B cell (primary cell): ENCODE measurements around the gene PDE11A. TPM values are rescaled to one million over a fixed set of nuclear protein-coding genes. Genes with fewer than 3 reads are reported as not detected.

Experiments used
- ATAC-seq: fragments of 200-7000 bp; cut with Tn5 transposase; one replicate; pipeline ENCODE4 v1.10.0; 2021; ENCODE audit warnings: low read depth, mild to moderate bottlenecking, moderate number of reproducible peaks, moderate library complexity
- CTCF ChIA-PET: fragments of 350-600 bp; sonication (Branson Sonifier 250); formaldehyde crosslinking; loops from one replicate; lab custom pipeline; 2021; ENCODE audit warnings: antibody characterized with exemption, inconsistent platforms; lab: Charles Lee
- POLR2A ChIA-PET: fragments of 350-600 bp; sonication (Branson Sonifier 250); formaldehyde crosslinking; loops from one replicate; lab custom pipeline; 2021; ENCODE audit warnings: antibody characterized with exemption; lab: Charles Lee
- DNase-seq: peaks from one replicate; pipeline ENCODE4 v3.0.0; 2013
- H2AFZ ChIP-seq: 2 replicates; pipeline ENCODE4 v1.6.1; 2012; ENCODE audit warnings: mild to moderate bottlenecking, low read depth, low read length; ENCODE audit not compliant: insufficient read depth, poor library complexity, severe bottlenecking
- H3K27ac ChIP-seq, 2 donors: 1 replicate in 1 of 2; 2 replicates in 1 of 2; pipeline ENCODE4 v1.5.1; 2012 to 2013; ENCODE audit warnings: low read length in 2 of 2, mild to moderate bottlenecking in 2 of 2, moderate library complexity in 1 of 2
- H3K27me3 ChIP-seq, 4 experiments: fragments of 200-600 bp in 1 of 4; sonication (generic) in 1 of 4; replicated peaks in 1 of 4; 1 replicate in 2 of 4; 2 replicates in 2 of 4; pipeline versions ENCODE4 v1.6.1 to v1.7.0; 2013 to 2016; ENCODE audit warnings: low read length in 3 of 4, mild to moderate bottlenecking in 2 of 4, mixed read lengths in 1 of 4, moderate library complexity in 1 of 4; ENCODE audit not compliant: insufficient read depth in 4 of 4, control insufficient read depth in 3 of 4; ENCODE audit errors: control extremely low read depth in 1 of 4
- H3K36me3 ChIP-seq, 2 experiments: replicated peaks in 1 of 2; 1 replicate in 1 of 2; 2 replicates in 1 of 2; pipeline versions ENCODE4 v1.6.1 to v1.7.1; 2013; ENCODE audit warnings: low read length in 1 of 2; ENCODE audit not compliant: insufficient read depth in 2 of 2, control insufficient read depth in 1 of 2; ENCODE audit errors: control extremely low read depth in 1 of 2, extremely low read depth in 1 of 2
- H3K4me1 ChIP-seq, 2 donors: fragments of 200-600 bp in 1 of 2; sonication (generic) in 1 of 2; 1 replicate in 1 of 2; 2 replicates in 1 of 2; pipeline versions ENCODE4 v1.5.1 to v1.6.1; 2013 to 2017; ENCODE audit warnings: low read length in 2 of 2; ENCODE audit not compliant: control insufficient read depth in 2 of 2, insufficient read depth in 2 of 2
- H3K4me2 ChIP-seq: replicated peaks from 2 replicates; pipeline ENCODE3; 2012; ENCODE audit warnings: mild to moderate bottlenecking, low read depth, low read length; ENCODE audit not compliant: poor library complexity, severe bottlenecking
- H3K4me3 ChIP-seq, 5 experiments: fragments of 200-600 bp in 1 of 5; sonication (generic) in 1 of 5; 1 replicate in 3 of 5; 2 replicates in 2 of 5; pipeline versions ENCODE4 v1.5.1 to v1.7.0; 2011 to 2016; ENCODE audit warnings: low read length in 4 of 5, mild to moderate bottlenecking in 4 of 5, low read depth in 2 of 5, control low read depth in 1 of 5, moderate library complexity in 1 of 5; ENCODE audit not compliant: insufficient read depth in 1 of 5; ENCODE audit errors: control extremely low read depth in 1 of 5, extremely low read depth in 1 of 5
- H3K79me2 ChIP-seq: fragments of 200-600 bp; sonication (generic); one replicate; pipeline ENCODE4 v1.6.0; 2016; ENCODE audit warnings: low read length; ENCODE audit not compliant: control insufficient read depth, insufficient read depth
- H3K9ac ChIP-seq: fragments of 200-600 bp; sonication (generic); 2 replicates; pipeline ENCODE4 v1.6.1; 2017; ENCODE audit warnings: mild to moderate bottlenecking, low read length, moderate library complexity
- H3K9me3 ChIP-seq, 3 donors: one replicate each; pipeline versions ENCODE4 v1.6.1 to v1.7.1; 2013; ENCODE audit warnings: low read length in 2 of 3; ENCODE audit not compliant: control insufficient read depth in 2 of 3, insufficient read depth in 1 of 3; ENCODE audit errors: control extremely low read depth in 1 of 3
- H4K20me1 ChIP-seq: 2 replicates; pipeline ENCODE4 v1.6.0; 2012; ENCODE audit warnings: mild to moderate bottlenecking, low read length; ENCODE audit not compliant: insufficient read depth, control insufficient read depth, poor library complexity, severe bottlenecking
- H3K27ac Mint-ChIP-seq: one replicate; pipeline ENCODE4 v1.8.0; 2021; ENCODE audit warnings: mixed read lengths
- H3K27me3 Mint-ChIP-seq: one replicate; pipeline ENCODE4 v1.8.0; 2021; ENCODE audit warnings: mixed read lengths
- H3K4me1 Mint-ChIP-seq: one replicate; pipeline ENCODE4 v1.8.0; 2021; ENCODE audit warnings: mixed read lengths
- H3K4me3 Mint-ChIP-seq: one replicate; pipeline ENCODE4 v1.8.0; 2021; ENCODE audit warnings: mixed read lengths
- H3K9me3 Mint-ChIP-seq: one replicate; pipeline ENCODE4 v1.8.0; 2022; ENCODE audit warnings: mixed read lengths; ENCODE audit not compliant: insufficient read depth
- EZH2 ChIP-seq: IDR thresholded peaks from 2 replicates; pipeline ENCODE4 v1.6.1; 2012; ENCODE audit warnings: borderline replicate concordance, low read depth, mild to moderate bottlenecking, moderate library complexity, low read length; ENCODE audit not compliant: insufficient read depth, poor library complexity, severe bottlenecking
- whole genome bisulfite sequencing: methylation state at CpG from one replicate; pipeline ENCODE4 v1.1.5; 2013; ENCODE audit warnings: missing lambda C conversion rate; ENCODE audit not compliant: insufficient coverage; 5-methylcytosine and 5-hydroxymethylcytosine counted together
- intact Hi-C: fragments of 100-400 bp; cut with micrococcal nuclease; formaldehyde crosslinking; loops from one replicate; pipeline ENCODE4 v1.10.0; 2022
- polyA plus RNA-seq: library from polyadenylated mRNA; depleted of rRNA; stranded (reverse); fragments of >200 nt; gene quantifications from 2 replicates; pipeline ENCODE4 v1.2.3, GENCODE V29; 2012
- total RNA-seq, 2 donors: library from RNA; stranded (reverse); fragments of 120-200 nt in 1 of 2; gene quantifications; 1 replicate in 1 of 2; 2 replicates in 1 of 2; pipeline versions ENCODE4 v1.2.3 to v1.2.4, GENCODE V29; 2013 to 2022
- TF ChIP-seq, protein P1 (sequence below): fragments of 200-600 bp; IDR thresholded peaks from one replicate; pipeline ENCODE4 v1.8.0; 2022; ENCODE audit warnings: antibody characterized with exemption, mild to moderate bottlenecking

The PDE11A gene
- total and polyA plus RNA-seq, 2 donors (not counting 1 experiment from before 2014, with no cell fraction given), result 0.25 TPM; not detected in 1

DNA sequence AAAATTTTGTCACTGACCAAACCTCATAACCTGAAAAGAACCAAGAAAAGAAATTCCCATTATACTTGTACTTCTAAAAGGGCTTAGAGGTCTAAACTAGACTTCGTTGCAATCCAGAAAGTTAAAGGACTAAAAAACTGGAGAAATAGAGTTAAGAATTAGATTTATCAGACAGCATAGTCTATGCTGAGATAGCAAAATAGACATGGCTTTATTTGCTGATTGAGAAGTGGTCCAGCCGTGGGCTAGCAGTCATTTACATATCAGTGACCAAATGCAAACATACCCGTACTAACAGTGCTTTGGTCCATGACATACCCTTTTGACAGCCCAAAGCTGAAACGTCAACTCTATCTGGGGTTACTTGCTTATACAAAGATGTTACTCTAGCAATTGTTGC is 456.5 kb downstream of the PDE11A start:
- TF ChIP-seq, protein P1, sequence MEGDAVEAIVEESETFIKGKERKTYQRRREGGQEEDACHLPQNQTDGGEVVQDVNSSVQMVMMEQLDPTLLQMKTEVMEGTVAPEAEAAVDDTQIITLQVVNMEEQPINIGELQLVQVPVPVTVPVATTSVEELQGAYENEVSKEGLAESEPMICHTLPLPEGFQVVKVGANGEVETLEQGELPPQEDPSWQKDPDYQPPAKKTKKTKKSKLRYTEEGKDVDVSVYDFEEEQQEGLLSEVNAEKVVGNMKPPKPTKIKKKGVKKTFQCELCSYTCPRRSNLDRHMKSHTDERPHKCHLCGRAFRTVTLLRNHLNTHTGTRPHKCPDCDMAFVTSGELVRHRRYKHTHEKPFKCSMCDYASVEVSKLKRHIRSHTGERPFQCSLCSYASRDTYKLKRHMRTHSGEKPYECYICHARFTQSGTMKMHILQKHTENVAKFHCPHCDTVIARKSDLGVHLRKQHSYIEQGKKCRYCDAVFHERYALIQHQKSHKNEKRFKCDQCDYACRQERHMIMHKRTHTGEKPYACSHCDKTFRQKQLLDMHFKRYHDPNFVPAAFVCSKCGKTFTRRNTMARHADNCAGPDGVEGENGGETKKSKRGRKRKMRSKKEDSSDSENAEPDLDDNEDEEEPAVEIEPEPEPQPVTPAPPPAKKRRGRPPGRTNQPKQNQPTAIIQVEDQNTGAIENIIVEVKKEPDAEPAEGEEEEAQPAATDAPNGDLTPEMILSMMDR, result no peak
- TF ChIP-seq EZH2, result no peak
- peaks cover 9 to 10% of the 10 kb centered on the region in 2 donors for H3K4me1 ChIP-seq
- no peak overlapping the region for H3K27ac ChIP-seq
- peaks cover 11% of the 10 kb centered on the region for H3K4me1 Mint-ChIP-seq
- H3K4me2 ChIP-seq, result no peak overlapping the region
- H3K27ac Mint-ChIP-seq, result no peak overlapping the region
- intact Hi-C loops, result loop anchor here (5.0 kb wide), 2 partner anchors 224 to 454 kb away; partner anchors contain the start of gene AGPS
- H3K27me3 Mint-ChIP-seq, result no peaks in the 10 kb centered on the region
- peaks cover 2% of the 10 kb centered on the region for H3K9me3 Mint-ChIP-seq
- no peaks in the 10 kb centered on the region for H3K79me2 ChIP-seq
- DNase-seq, result no peak
- WGBS, result 80% methylated on average over 1 of the region's 4 CpGs
- ChIA-PET CTCF (interaction anchor here (0.8 to 2.4 kb wide), 2 partner anchors 11 to 451 kb away, joined by 3 to 9 read pairs; no protein-coding TSS in a partner anchor), POLR2A (no interaction called here)
- no peak for ATAC-seq
- peaks cover 0 to 5% (median 1%) of the 10 kb centered on the region in 3 donors for H3K9me3 ChIP-seq
- no peak overlapping the region for H2AFZ ChIP-seq
- no peaks in the 10 kb centered on the region for H4K20me1 ChIP-seq
- H3K4me3 ChIP-seq, result no peak overlapping the region
- H3K9ac ChIP-seq, result no peak overlapping the region
- no peaks in the 10 kb centered on the region for H3K36me3 ChIP-seq
- H3K4me3 Mint-ChIP-seq, result no peak overlapping the region
- peaks cover 0 to 2% (median 0%) of the 10 kb centered on the region in 4 experiments for H3K27me3 ChIP-seq

DNA sequence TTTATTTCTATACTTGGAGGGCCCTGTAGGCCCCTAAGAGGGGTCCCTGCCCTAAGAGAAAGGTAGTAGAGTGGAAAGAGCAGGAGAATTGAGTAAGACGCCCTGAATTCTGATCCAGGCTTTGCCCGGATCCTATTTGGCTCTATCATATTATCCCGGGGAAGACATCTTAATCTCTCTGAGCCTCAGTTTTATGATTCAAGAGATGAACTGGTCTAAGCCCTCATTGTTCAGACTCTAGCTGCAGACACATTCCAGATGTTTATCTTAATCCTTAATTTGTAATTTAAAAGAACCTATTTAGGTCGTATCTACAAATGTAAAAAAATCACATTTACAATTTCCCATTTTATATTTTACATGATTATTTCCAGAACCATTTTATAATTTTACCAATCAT is 459.9 kb downstream of the PDE11A start:
- Mint-ChIP-seq H3K27me3 (peaks cover 3% of the 10 kb centered on the region), H3K27ac (no peak overlapping the region), H3K4me1 (no peaks in the 10 kb centered on the region), H3K9me3 (peaks cover 2% of the 10 kb centered on the region), H3K4me3 (no peak overlapping the region)
- Histone ChIP-seq H2AFZ (no peak overlapping the region), H3K79me2 (no peaks in the 10 kb centered on the region), H3K4me1 (no peaks in the 10 kb centered on the region), H3K36me3 (no peaks in the 10 kb centered on the region), H4K20me1 (no peaks in the 10 kb centered on the region), H3K9me3 (peaks cover 0 to 3% (median 1%) of the 10 kb centered on the region in 3 donors), H3K27me3 (no peaks in the 10 kb centered on the region), H3K27ac (no peak overlapping the region), H3K4me2 (no peak overlapping the region), H3K4me3 (no peak overlapping the region), H3K9ac (no peak overlapping the region)
- ChIA-PET POLR2A (no interaction called here), CTCF (no interaction called here)
- intact Hi-C loops, result no loop called here
- no peak for ATAC-seq
- DNase-seq, result no peak
- TF ChIP-seq, protein P1, result no peak
- no peak for TF ChIP-seq EZH2
- WGBS, result 96% methylated on average over 3 of the region's 4 CpGs
